Measurements from ENCODE around the gene RSBN1. TPM values are rescaled to one million over a fixed set of nuclear protein-coding genes. Genes with fewer than 3 reads are reported as not detected.

RSBN1 gene
- total and polyA plus RNA-seq, 9 of the 15 experiments (the other 6 are each of a cell fraction or from before 2014, with no cell fraction given): 4.5 to 24.3 (median 13.0) TPM

DNA sequence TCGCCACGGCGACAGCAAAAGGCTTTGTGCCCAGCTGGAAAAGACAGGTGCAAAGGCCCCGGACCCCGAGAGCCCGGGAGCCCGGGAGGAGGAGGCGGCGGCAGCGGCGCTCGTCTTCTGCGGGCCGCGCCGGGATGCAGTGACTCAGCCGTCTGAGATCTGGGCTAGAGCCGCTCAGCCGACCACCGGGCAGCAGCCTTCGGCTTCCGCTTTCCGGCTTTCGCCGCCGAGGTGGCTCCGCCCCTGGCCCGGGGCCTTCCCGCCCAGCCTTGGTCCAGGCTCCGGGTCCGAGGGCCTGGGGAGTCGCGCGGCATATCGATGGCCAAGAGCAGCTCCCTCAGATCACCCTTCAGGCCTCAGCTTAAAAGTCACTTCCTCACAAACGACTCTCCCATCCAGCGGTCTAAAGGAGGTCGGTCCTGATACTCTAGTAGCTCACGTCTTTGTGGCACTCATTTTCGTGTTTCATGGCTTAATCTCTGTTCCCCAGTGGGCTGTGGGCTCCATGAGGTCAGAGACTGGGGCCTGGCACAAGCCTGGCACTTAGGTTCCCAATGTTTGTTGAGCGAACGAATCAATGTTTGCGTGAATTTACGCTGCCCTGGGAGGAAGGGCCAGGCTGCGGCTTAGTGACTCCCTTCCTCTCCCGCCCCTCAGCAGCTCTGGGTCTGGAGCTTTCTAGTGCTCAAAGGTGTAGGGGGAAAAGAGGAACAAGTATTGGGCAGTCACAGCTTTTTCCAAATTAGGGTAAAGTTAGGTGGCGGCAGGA lies 52.8 kb downstream of the RSBN1 start, which contains the start of gene PHTF1 (continued):
- TF ChIP-seq RBM22 (IDR thresholded peaks at IDR 0.05; ENCODE audit: low read depth, low read length, poor library complexity, severe bottlenecking) (peak; percentile 92), MYBL2 (IDR thresholded peaks at IDR 0.05; ENCODE audit: low read depth) (no peak), MYBL2 (CRISPR knock-in tag; IDR thresholded peaks at IDR 0.05; ENCODE audit: borderline replicate concordance) (no peak), DMBX1 (CRISPR knock-in tag; IDR thresholded peaks at IDR 0.05; ENCODE audit: borderline replicate concordance) (no peak; the same call in 1 of the 2 replicates), ZNF830 (CRISPR knock-in tag; IDR thresholded peaks at IDR 0.05) (peak; percentile 80; the same call in 1 of the 2 replicates), SIN3B (IDR thresholded peaks at IDR 0.05; ENCODE audit: low read depth) (no peak), LCOR (CRISPR knock-in tag; IDR thresholded peaks at IDR 0.05) (peak; percentile 75), NCOA6 (IDR thresholded peaks at IDR 0.05) (no peak), TCF7 (IDR thresholded peaks at IDR 0.05; ENCODE audit: borderline replicate concordance) (no peak), ZEB2 (IDR thresholded peaks at IDR 0.05) (0 out of 2 replicates have a peak, but pooled peaks have one; percentile 36), ZFX (CRISPR knock-in tag; IDR thresholded peaks at IDR 0.05) (peak; percentile 99), MCM7 (IDR thresholded peaks at IDR 0.05) (no peak; a peak in 1 of 4 replicates), ZNF197 (CRISPR knock-in tag; IDR thresholded peaks at IDR 0.05; ENCODE audit: low read depth) (0 out of 2 replicates have a peak, but pooled peaks have one; percentile 56)
- TF ChIP-seq, protein P1, sequence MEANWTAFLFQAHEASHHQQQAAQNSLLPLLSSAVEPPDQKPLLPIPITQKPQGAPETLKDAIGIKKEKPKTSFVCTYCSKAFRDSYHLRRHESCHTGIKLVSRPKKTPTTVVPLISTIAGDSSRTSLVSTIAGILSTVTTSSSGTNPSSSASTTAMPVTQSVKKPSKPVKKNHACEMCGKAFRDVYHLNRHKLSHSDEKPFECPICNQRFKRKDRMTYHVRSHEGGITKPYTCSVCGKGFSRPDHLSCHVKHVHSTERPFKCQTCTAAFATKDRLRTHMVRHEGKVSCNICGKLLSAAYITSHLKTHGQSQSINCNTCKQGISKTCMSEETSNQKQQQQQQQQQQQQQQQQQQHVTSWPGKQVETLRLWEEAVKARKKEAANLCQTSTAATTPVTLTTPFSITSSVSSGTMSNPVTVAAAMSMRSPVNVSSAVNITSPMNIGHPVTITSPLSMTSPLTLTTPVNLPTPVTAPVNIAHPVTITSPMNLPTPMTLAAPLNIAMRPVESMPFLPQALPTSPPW (CRISPR knock-in tag; IDR thresholded peaks at IDR 0.05): 0 out of 2 replicates have a peak, but pooled peaks have one; percentile 32
- TF ChIP-seq, protein P2, sequence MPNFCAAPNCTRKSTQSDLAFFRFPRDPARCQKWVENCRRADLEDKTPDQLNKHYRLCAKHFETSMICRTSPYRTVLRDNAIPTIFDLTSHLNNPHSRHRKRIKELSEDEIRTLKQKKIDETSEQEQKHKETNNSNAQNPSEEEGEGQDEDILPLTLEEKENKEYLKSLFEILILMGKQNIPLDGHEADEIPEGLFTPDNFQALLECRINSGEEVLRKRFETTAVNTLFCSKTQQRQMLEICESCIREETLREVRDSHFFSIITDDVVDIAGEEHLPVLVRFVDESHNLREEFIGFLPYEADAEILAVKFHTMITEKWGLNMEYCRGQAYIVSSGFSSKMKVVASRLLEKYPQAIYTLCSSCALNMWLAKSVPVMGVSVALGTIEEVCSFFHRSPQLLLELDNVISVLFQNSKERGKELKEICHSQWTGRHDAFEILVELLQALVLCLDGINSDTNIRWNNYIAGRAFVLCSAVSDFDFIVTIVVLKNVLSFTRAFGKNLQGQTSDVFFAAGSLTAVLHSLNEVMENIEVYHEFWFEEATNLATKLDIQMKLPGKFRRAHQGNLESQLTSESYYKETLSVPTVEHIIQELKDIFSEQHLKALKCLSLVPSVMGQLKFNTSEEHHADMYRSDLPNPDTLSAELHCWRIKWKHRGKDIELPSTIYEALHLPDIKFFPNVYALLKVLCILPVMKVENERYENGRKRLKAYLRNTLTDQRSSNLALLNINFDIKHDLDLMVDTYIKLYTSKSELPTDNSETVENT (CRISPR knock-in tag; IDR thresholded peaks at IDR 0.05): 0 out of 2 replicates have a peak, but pooled peaks have one; percentile 36
- TF ChIP-seq, protein P3, sequence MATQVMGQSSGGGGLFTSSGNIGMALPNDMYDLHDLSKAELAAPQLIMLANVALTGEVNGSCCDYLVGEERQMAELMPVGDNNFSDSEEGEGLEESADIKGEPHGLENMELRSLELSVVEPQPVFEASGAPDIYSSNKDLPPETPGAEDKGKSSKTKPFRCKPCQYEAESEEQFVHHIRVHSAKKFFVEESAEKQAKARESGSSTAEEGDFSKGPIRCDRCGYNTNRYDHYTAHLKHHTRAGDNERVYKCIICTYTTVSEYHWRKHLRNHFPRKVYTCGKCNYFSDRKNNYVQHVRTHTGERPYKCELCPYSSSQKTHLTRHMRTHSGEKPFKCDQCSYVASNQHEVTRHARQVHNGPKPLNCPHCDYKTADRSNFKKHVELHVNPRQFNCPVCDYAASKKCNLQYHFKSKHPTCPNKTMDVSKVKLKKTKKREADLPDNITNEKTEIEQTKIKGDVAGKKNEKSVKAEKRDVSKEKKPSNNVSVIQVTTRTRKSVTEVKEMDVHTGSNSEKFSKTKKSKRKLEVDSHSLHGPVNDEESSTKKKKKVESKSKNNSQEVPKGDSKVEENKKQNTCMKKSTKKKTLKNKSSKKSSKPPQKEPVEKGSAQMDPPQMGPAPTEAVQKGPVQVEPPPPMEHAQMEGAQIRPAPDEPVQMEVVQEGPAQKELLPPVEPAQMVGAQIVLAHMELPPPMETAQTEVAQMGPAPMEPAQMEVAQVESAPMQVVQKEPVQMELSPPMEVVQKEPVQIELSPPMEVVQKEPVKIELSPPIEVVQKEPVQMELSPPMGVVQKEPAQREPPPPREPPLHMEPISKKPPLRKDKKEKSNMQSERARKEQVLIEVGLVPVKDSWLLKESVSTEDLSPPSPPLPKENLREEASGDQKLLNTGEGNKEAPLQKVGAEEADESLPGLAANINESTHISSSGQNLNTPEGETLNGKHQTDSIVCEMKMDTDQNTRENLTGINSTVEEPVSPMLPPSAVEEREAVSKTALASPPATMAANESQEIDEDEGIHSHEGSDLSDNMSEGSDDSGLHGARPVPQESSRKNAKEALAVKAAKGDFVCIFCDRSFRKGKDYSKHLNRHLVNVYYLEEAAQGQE (IDR thresholded peaks at IDR 0.05; ENCODE audit: borderline replicate concordance): peak; percentile 73
- TF ChIP-seq, protein P3 (CRISPR knock-in tag; IDR thresholded peaks at IDR 0.05; ENCODE audit: low read depth): no peak; the same call in 1 of the 2 replicates
